NCI-H226 (cell line): ENCODE results near the gene PCDHA1.
"Not testable (repeated sequence)": the region's sequence is repeated elsewhere in the genome, so short reads cannot be mapped to it uniquely, and the experiment has no call there.

Source experiments
- DNase-seq: peaks from one replicate; pipeline ENCODE4 v3.0.0-alpha.2; 2015

PCDHA1 gene

GRCh38 chr5:140855772-140856674 lies 70.1 kb downstream of the PCDHA1 start, which contains the start of gene PCDHA10:
Gene PCDHA10, plus strand, starts transcription at chr5:140855897. Its CDS starts 152 bp downstream, at chr5:140856049.
- peak; percentile 26 for DNase-seq

- no peak for DNase-seq
Measured at GRCh38 chr5:140857177-140857986, 71.4 kb downstream of the PCDHA1 start.

GRCh38 chr5:140857987-140858240 lies 72.0 kb downstream of the PCDHA1 start:
- DNase-seq = no peak

GRCh38 chr5:140862441-140863295 lies 76.7 kb downstream of the PCDHA1 start:
- no peak for DNase-seq

GRCh38 chr5:140868721-140869554 lies 83.0 kb downstream of the PCDHA1 start, which contains the start of gene PCDHA11:
Gene PCDHA11, plus strand, starts transcription at chr5:140868957. Its CDS starts 147 bp downstream, at chr5:140869104.
- peak; percentile 10 for DNase-seq

GRCh38 chr5:140869555-140869886 lies 83.6 kb downstream of the PCDHA1 start:
- DNase-seq = no peak

GRCh38 chr5:140870221-140871201 lies 84.6 kb downstream of the PCDHA1 start:
- no peak for DNase-seq

GRCh38 chr5:140875085-140876065 lies 89.4 kb downstream of the PCDHA1 start, which contains the start of gene PCDHA12:
Gene PCDHA12, plus strand, starts transcription at chr5:140875308. Its CDS starts 165 bp downstream, at chr5:140875473.
- peak; percentile 35 for DNase-seq

- not testable (repeated sequence) for DNase-seq
Measured at GRCh38 chr5:140876541-140877261, 90.8 kb downstream of the PCDHA1 start.

- no peak for DNase-seq
Measured at GRCh38 chr5:140877262-140877581, 91.3 kb downstream of the PCDHA1 start.

GRCh38 chr5:140881889-140882590 lies 96.1 kb downstream of the PCDHA1 start, which contains the start of gene PCDHA13:
Gene PCDHA13, plus strand, starts transcription at chr5:140882124. Its CDS starts 145 bp downstream, at chr5:140882269.
- DNase-seq = peak; percentile 27

GRCh38 chr5:140882591-140882899 lies 96.6 kb downstream of the PCDHA1 start:
- peak; percentile 16 for DNase-seq

GRCh38 chr5:140883373-140883772 lies 97.4 kb downstream of the PCDHA1 start:
- DNase-seq = no peak

- DNase-seq = no peak
Measured at GRCh38 chr5:140883927-140884697, 98.2 kb downstream of the PCDHA1 start.

GRCh38 chr5:140916325-140916724 lies 130.4 kb downstream of the PCDHA1 start:
- no peak for DNase-seq

GRCh38 chr5:140923601-140924000 lies 137.7 kb downstream of the PCDHA1 start:
- DNase-seq = no peak

GRCh38 chr5:140925806-140926442 lies 140.0 kb downstream of the PCDHA1 start, which contains the start of gene PCDHAC1:
Gene PCDHAC1, plus strand, starts transcription at chr5:140926299. Its CDS starts 594 bp downstream, at chr5:140926893.
- DNase-seq = peak; percentile 52
